Nephron (organoid): Measurements from ENCODE around the gene WNT3.
"Not testable (repeated sequence)": the region's sequence is repeated elsewhere in the genome, so short reads cannot be mapped to it uniquely, and the experiment has no call there.

Source experiments
- H3K27ac Mint-ChIP-seq, 3 experiments: 2 replicates each; pipeline ENCODE4 v1.8.0; 2020; ENCODE audit warnings: mixed read lengths in 3 of 3, mild to moderate bottlenecking in 2 of 3, moderate library complexity in 1 of 3
- H3K27me3 Mint-ChIP-seq: 2 replicates; pipeline ENCODE4 v1.8.0; 2021; ENCODE audit warnings: low read depth, mild to moderate bottlenecking, moderate library complexity, mixed read lengths
- H3K36me3 Mint-ChIP-seq: 2 replicates; pipeline ENCODE4 v1.8.0; 2020; ENCODE audit warnings: low read depth, mixed read lengths
- H3K4me1 Mint-ChIP-seq: 2 replicates; pipeline ENCODE4 v1.8.0; 2020; ENCODE audit warnings: mixed read lengths
- H3K4me3 Mint-ChIP-seq, 3 experiments: 2 replicates each; pipeline ENCODE4 v1.8.0; 2020; ENCODE audit warnings: mild to moderate bottlenecking in 3 of 3, mixed read lengths in 3 of 3, moderate library complexity in 2 of 3
- H3K9me3 Mint-ChIP-seq: 2 replicates; pipeline ENCODE4 v1.8.0; 2020; ENCODE audit warnings: mixed read lengths
- TF ChIP-seq, protein P1 (sequence below), 3 experiments: fragments of 200-600 bp; sonication (generic); IDR thresholded peaks; one replicate each; pipeline ENCODE4 v1.5.0; 2021; ENCODE audit warnings: antibody characterized with exemption in 3 of 3; ENCODE audit not compliant: unreplicated experiment in 3 of 3

Gene WNT3

DNA sequence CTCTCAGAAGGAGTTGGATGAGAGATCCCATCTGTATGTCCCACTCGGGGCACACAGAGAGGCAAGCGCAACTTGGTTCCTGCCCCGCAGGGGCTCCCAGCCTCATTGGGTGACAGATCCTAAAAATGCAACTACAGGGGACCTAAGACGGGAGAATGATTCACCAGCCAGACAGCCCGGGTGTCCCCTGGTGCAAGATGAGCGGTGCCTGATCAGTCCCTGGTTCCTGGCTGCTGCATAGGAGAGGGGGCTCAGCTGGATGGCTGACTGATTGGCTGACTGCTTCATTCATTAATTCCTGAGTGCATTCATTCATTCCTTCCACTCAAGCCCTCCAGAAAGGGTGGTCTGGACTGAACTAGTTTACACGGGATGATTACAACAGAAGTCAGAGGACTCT lies 22.0 kb downstream of the WNT3 start:
- Mint-ChIP-seq H3K4me3 (no peak overlapping the region), H3K9me3 (no peaks in the 10 kb centered on the region), H3K27me3 (peaks cover 33% of the 10 kb centered on the region), H3K4me1 (no peaks in the 10 kb centered on the region), H3K27ac (no peak overlapping the region), H3K36me3 (no peaks in the 10 kb centered on the region)
- TF ChIP-seq, protein P1, sequence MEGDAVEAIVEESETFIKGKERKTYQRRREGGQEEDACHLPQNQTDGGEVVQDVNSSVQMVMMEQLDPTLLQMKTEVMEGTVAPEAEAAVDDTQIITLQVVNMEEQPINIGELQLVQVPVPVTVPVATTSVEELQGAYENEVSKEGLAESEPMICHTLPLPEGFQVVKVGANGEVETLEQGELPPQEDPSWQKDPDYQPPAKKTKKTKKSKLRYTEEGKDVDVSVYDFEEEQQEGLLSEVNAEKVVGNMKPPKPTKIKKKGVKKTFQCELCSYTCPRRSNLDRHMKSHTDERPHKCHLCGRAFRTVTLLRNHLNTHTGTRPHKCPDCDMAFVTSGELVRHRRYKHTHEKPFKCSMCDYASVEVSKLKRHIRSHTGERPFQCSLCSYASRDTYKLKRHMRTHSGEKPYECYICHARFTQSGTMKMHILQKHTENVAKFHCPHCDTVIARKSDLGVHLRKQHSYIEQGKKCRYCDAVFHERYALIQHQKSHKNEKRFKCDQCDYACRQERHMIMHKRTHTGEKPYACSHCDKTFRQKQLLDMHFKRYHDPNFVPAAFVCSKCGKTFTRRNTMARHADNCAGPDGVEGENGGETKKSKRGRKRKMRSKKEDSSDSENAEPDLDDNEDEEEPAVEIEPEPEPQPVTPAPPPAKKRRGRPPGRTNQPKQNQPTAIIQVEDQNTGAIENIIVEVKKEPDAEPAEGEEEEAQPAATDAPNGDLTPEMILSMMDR (IDR thresholded peaks at IDR 0.05; ENCODE audit: unreplicated experiment in 3 of 3): no peak

DNA sequence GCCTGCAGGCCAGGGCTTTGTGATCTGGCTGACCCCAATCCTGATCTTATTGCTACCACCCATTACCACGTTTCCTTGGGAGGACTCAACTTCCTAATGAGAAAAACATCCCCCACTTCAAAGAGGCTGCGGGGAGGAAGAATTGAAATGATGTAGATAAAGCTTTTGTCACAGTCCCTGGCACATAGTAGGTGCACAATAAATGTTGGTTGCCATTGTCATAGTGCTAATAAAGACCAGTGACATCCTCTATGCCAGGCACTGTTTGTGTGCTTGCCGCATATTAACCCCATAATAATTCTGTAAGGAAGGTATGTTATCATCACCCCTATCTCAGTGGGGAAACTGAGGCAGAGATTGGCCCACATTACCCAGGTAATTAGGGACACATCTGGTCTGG lies 22.4 kb downstream of the WNT3 start:
- Mint-ChIP-seq H3K4me3 (no peak overlapping the region), H3K27ac (no peak overlapping the region), H3K4me1 (no peaks in the 10 kb centered on the region), H3K27me3 (peaks cover 34% of the 10 kb centered on the region), H3K36me3 (no peaks in the 10 kb centered on the region), H3K9me3 (no peaks in the 10 kb centered on the region)
- TF ChIP-seq, protein P1 (IDR thresholded peaks at IDR 0.05; ENCODE audit: unreplicated experiment in 3 of 3): no peak

DNA sequence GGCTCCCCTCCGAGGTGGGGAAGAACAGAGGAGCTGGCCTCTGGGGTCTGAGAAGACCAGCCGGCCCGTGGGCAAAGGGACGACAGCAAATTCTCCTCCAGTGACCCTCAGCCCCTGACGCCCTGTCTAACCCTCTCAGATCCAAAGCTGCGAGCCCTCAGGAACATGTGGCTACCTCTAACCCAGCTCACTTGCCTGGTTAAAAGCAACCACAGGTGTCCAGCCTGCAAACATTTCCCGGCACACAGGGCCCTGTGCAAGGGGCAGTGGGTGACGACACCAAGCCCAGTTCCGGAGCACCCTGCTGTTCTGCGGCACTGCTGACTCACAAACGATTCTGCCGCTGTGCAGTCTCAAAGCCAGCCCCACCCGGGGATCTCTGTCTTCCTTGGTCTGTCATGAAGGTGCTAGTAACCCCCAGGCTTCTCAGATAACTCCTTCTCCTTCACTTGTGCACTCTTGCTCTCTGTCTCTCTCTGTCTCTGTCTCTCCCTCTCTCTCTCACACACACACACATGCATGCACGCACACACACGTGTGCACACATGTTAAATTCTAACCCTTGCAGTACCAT lies 23.0 kb downstream of the WNT3 start:
- Mint-ChIP-seq H3K27me3 (peaks cover 37% of the 10 kb centered on the region), H3K36me3 (no peaks in the 10 kb centered on the region), H3K27ac (no peak overlapping the region), H3K4me3 (no peak overlapping the region), H3K4me1 (peaks cover 6% of the 10 kb centered on the region), H3K9me3 (peaks cover 3% of the 10 kb centered on the region)
- TF ChIP-seq, protein P1 (IDR thresholded peaks at IDR 0.05; ENCODE audit: unreplicated experiment in 3 of 3): no peak

DNA sequence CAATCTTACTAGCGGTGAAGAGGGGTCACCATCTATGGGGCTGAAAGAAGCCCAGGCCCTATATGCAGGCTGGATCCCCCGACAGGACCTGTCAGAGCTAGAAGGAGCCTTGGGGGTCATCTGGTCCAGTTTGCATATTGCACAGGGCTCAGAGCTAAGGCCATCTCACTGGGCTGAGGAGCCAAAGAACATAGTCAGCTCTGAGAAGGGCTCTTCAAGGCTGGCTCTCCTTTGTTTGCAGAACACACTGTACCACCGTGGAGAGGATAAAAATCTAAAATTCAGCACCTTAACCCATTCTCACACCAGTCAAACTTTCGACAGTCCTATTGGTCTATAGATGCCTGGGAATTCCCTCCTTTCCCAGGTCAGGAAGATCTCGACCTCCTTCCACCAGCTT lies 24.2 kb downstream of the WNT3 start:
- Mint-ChIP-seq H3K9me3 (peaks cover 3% of the 10 kb centered on the region), H3K4me3 (no peak overlapping the region), H3K27ac (no peak overlapping the region), H3K27me3 (peaks cover 40% of the 10 kb centered on the region), H3K36me3 (no peaks in the 10 kb centered on the region), H3K4me1 (peaks cover 6% of the 10 kb centered on the region)
- TF ChIP-seq, protein P1 (IDR thresholded peaks at IDR 0.05; ENCODE audit: unreplicated experiment in 3 of 3): no peak

DNA sequence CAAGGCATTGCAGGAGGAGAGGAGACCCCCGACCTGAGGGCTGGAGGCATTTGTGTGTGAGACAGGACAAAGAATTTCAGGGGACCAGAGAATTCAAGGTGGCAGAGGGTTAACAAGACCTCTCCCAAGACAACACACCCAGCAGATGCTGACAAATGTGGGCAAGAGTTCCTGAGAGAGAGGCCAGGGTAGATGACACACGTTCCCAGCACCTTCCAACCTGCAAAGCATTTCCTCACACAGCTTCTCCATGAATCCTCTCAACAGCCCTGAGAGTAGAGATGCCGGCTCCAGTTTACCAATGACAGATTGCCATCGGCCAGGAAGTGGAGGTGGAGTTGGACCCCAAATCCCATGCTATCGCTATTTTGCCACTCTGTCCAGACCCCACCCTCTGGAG lies 25.0 kb downstream of the WNT3 start:
- H3K27ac Mint-ChIP-seq: no peak overlapping the region

DNA sequence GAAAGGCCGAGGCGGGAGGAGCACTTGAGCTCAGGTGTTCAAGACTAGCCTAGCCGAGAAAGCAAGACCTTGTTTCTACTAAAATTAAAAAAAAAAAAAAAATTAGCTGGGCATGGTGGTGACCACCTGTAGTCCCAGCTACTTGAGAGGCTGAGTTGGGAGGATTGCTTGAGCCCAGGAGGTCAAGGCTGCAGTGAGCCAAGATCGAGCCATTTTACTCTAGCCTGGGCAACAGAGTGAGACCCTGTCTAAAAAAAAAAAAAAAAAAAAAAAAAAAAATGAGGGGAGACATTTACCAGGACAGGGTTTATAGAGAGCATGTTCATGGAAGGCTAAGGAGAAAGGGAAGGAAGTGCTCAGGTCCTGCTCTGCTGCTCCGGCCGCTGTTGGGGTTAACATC lies 25.5 kb downstream of the WNT3 start:
- not testable (repeated sequence) for H3K27ac Mint-ChIP-seq, H3K36me3 Mint-ChIP-seq, H3K9me3 Mint-ChIP-seq, H3K4me3 Mint-ChIP-seq
- Mint-ChIP-seq H3K4me1 (peaks cover 15% of the 10 kb centered on the region), H3K27me3 (peaks cover 43% of the 10 kb centered on the region)

More for the DNA sequence above, 25.0 kb downstream of the WNT3 start:
- Mint-ChIP-seq H3K4me3 (no peak overlapping the region), H3K9me3 (peaks cover 3% of the 10 kb centered on the region), H3K36me3 (no peaks in the 10 kb centered on the region), H3K4me1 (peaks cover 10% of the 10 kb centered on the region), H3K27me3 (peaks cover 40% of the 10 kb centered on the region)
- TF ChIP-seq, protein P1 (IDR thresholded peaks at IDR 0.05; ENCODE audit: unreplicated experiment in 3 of 3): no peak
